Sigmoid colon (tissue), 3 donors: ENCODE measurements around the gene PSME1.

Experiments used
- POLR2A ChIP-seq, 2 donors: fragments of 450-650 bp; IDR thresholded peaks; one replicate each; pipeline ENCODE4 v1.6.1; 2016; ENCODE audit warnings: antibody characterized with exemption in 2 of 2, mild to moderate bottlenecking in 2 of 2, moderate library complexity in 2 of 2
- TF ChIP-seq, protein P1 (sequence below), 4 experiments: fragments of 450-650 bp in 3 of 4; fragments of 200-600 bp in 1 of 4; IDR thresholded peaks; one replicate each; pipeline ENCODE4 v1.5.1; 2016 to 2019; ENCODE audit warnings: antibody characterized with exemption in 4 of 4, mild to moderate bottlenecking in 3 of 4, moderate library complexity in 2 of 4

DNA sequence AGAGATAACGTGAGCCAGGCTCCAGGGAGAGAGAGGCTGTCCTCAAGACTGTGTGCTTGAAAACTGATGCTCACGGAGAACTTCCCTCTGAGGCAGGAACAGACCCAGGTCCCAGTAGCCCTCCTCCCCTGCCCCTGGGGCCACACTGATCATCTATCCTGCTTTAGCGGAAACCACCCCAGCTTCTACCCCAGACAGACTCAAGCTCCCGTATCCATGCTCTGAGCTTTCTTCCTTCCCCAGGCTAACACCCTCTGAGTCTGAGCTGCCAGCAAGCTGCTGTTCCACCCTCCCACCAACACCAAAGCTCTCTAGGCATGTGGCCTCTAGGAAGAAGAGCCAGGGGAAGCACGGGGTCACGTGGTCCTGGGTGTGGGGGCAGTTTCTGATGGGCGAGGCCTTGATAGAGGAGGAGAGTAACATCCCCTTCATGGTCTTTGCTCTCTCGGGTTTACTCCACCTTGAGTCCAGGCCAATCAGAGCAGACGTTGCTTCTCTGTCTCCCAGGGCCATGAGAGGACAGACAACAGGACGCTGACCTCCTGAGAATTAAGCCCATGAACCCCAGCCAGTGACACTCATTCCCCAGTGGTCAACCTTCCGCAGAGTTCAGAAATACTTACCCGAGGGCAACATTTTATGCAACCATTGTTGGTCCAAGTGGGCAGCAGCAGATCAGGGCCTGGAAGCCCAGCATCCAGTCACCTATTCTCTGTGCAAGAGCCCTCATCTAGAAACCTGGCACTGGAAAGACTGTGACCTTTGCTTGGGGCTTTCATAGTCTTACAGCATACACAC is 40.5 kb upstream of the PSME1 start:
- peak in 1 of 2 donors; percentile 75 for TF ChIP-seq POLR2A (IDR thresholded peaks at IDR 0.05)
- TF ChIP-seq, protein P1, sequence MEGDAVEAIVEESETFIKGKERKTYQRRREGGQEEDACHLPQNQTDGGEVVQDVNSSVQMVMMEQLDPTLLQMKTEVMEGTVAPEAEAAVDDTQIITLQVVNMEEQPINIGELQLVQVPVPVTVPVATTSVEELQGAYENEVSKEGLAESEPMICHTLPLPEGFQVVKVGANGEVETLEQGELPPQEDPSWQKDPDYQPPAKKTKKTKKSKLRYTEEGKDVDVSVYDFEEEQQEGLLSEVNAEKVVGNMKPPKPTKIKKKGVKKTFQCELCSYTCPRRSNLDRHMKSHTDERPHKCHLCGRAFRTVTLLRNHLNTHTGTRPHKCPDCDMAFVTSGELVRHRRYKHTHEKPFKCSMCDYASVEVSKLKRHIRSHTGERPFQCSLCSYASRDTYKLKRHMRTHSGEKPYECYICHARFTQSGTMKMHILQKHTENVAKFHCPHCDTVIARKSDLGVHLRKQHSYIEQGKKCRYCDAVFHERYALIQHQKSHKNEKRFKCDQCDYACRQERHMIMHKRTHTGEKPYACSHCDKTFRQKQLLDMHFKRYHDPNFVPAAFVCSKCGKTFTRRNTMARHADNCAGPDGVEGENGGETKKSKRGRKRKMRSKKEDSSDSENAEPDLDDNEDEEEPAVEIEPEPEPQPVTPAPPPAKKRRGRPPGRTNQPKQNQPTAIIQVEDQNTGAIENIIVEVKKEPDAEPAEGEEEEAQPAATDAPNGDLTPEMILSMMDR (IDR thresholded peaks at IDR 0.05), result no peak
